A549 (cell line): ENCODE data around the gene TULP1.

Experiments
- CHD2 ChIP-seq: fragments of 150-350 bp; IDR thresholded peaks from 2 replicates; pipeline ENCODE4 v1.6.1; 2014; ENCODE audit warnings: low read length; ENCODE audit not compliant: partially characterized antibody
- E2F6 ChIP-seq: IDR thresholded peaks from 2 replicates; pipeline ENCODE4 v1.6.1; 2012; ENCODE audit warnings: low read depth, borderline replicate concordance
- EP300 ChIP-seq, 2 experiments: fragments of >200 bp; sonication (Bioruptor Twin); formaldehyde crosslinking; IDR thresholded peaks; 2 replicates in 1 of 2; 3 replicates in 1 of 2; pipeline ENCODE4 v1.6.1; 2016 to 2017
- GATA3 ChIP-seq: IDR thresholded peaks from 2 replicates; pipeline ENCODE4 v1.6.1; 2012; ENCODE audit warnings: borderline replicate concordance
- HOXA7 ChIP-seq: fragments of 250-450 bp; sonication (Bioruptor Pico); IDR thresholded peaks from 2 replicates; pipeline ENCODE4 v1.5.0; 2020; ENCODE audit warnings: mild to moderate bottlenecking, moderate library complexity
- JUNB ChIP-seq: fragments of >200 bp; sonication (Bioruptor Twin); formaldehyde crosslinking; IDR thresholded peaks from 2 replicates; pipeline ENCODE4 v1.6.1; 2016
- NR3C1 ChIP-seq: fragments of >200 bp; sonication (Bioruptor Twin); formaldehyde crosslinking; IDR thresholded peaks from 3 replicates; pipeline ENCODE4 v1.6.1; 2017
- PBX3 ChIP-seq: IDR thresholded peaks from 2 replicates; pipeline ENCODE4 v1.6.1; 2012
- POLR2A ChIP-seq: IDR thresholded peaks from 2 replicates; pipeline ENCODE4 v1.6.1; 2012; ENCODE audit warnings: mild to moderate bottlenecking, low read length
- RAD21 ChIP-seq, 2 experiments: fragments of >200 bp in 1 of 2; sonication (Bioruptor Twin) in 1 of 2; formaldehyde crosslinking in 1 of 2; IDR thresholded peaks in 1 of 2; conservative IDR thresholded peaks in 1 of 2; 2 replicates in 1 of 2; 3 replicates in 1 of 2; pipeline ENCODE4 v1.6.1; 2012 to 2018; ENCODE audit warnings: inconsistent platforms in 1 of 2
- RFX5 ChIP-seq: fragments of 450-650 bp; IDR thresholded peaks from 2 replicates; pipeline ENCODE4 v1.7.1; 2014; ENCODE audit warnings: antibody characterized with exemption, mild to moderate bottlenecking, moderate library complexity
- ZC3H11A ChIP-seq: fragments of 450-650 bp; IDR thresholded peaks from 2 replicates; pipeline ENCODE4 v1.6.1; 2014; ENCODE audit warnings: antibody characterized with exemption, mild to moderate bottlenecking
- ZFP36 ChIP-seq: fragments of 450-650 bp; IDR thresholded peaks from 2 replicates; pipeline ENCODE4 v1.6.1; 2014; ENCODE audit warnings: borderline replicate concordance; ENCODE audit not compliant: partially characterized antibody
- TF ChIP-seq, protein P1 (sequence below): fragments of >200 bp; sonication (Bioruptor Twin); formaldehyde crosslinking; IDR thresholded peaks from 3 replicates; pipeline ENCODE4 v1.5.1; 2016

DNA sequence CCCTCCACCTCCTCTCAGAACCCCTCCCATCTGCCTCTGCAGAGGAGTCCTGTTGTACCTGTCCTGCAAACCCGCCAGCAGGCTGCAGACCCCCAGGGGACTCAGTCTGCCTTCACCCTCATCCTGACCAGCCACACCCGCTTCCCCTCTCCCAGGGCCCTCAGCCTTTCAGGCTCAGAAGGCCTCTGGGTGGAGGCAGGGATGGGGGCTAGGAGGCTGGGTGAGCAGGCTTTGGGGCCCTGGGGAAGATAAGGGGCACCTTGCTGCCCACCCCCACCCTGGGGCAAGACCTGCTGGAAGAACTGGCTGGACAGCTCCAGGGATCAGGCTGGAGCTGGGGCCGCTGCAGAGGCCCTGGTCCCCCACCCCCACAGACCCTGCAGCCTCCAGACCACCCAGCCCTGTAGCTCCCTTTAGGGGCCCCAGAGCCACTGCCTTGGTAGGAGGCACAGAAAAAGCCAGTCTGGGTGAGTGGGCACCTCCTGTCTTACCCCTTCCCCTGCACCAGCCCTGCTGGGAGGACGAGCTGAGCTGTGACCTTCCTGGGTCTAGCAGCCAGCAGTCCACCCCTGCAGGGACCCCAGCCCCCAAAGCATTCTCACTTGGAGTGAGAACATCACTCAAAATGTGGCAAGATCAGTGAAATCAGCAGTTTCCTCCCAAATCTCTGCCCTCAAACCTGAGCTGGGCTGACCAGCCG is 21.0 kb downstream of the TULP1 start:
- TF ChIP-seq, protein P1, sequence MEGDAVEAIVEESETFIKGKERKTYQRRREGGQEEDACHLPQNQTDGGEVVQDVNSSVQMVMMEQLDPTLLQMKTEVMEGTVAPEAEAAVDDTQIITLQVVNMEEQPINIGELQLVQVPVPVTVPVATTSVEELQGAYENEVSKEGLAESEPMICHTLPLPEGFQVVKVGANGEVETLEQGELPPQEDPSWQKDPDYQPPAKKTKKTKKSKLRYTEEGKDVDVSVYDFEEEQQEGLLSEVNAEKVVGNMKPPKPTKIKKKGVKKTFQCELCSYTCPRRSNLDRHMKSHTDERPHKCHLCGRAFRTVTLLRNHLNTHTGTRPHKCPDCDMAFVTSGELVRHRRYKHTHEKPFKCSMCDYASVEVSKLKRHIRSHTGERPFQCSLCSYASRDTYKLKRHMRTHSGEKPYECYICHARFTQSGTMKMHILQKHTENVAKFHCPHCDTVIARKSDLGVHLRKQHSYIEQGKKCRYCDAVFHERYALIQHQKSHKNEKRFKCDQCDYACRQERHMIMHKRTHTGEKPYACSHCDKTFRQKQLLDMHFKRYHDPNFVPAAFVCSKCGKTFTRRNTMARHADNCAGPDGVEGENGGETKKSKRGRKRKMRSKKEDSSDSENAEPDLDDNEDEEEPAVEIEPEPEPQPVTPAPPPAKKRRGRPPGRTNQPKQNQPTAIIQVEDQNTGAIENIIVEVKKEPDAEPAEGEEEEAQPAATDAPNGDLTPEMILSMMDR, result no peak
- TF ChIP-seq CHD2 (no peak), GATA3 (no peak), POLR2A (no peak), RAD21 (conservative IDR thresholded peaks at IDR 0.05 in 1 of 2, IDR thresholded peaks at IDR 0.05 in 1 of 2) (no peak), EP300 (IDR thresholded peaks at IDR 0.05) (no peak), E2F6 (no peak), NR3C1 (no peak), ZFP36 (no peak), RFX5 (no peak), PBX3 (no peak), JUNB (no peak), ZC3H11A (no peak), HOXA7 (CRISPR knock-in tag) (no peak)
